Gastrocnemius medialis (tissue), 4 donors: ENCODE results near the gene ARMS2. TPM values are rescaled to one million over a fixed set of nuclear protein-coding genes. Genes with fewer than 3 reads are reported as not detected.

Experiments used
- ATAC-seq, 2 donors: fragments of 150-250 bp; one replicate each; pipeline ENCODE4 v1.9.1; 2016
- DNase-seq, 2 donors: peaks; one replicate each; pipeline ENCODE4 v3.0.0-alpha.2; 2019
- H3K27ac ChIP-seq, 4 donors: fragments of 200-600 bp; sonication (generic); 1 replicate in 1 of 4; 2 replicates in 3 of 4; pipeline ENCODE4 v1.5.1; 2016 to 2018; ENCODE audit warnings: mild to moderate bottlenecking in 2 of 4, moderate library complexity in 1 of 4
- H3K27me3 ChIP-seq, 3 donors: fragments of 200-600 bp; sonication (generic) in 2 of 3; 1 replicate in 1 of 3; 2 replicates in 2 of 3; pipeline versions ENCODE4 v1.5.1 to v1.6.0; 2016 to 2019; ENCODE audit warnings: mild to moderate bottlenecking in 1 of 3, moderate library complexity in 1 of 3
- H3K36me3 ChIP-seq, 2 donors: fragments of 200-600 bp; sonication (generic) in 1 of 2; one replicate each; pipeline ENCODE4 v1.5.1; 2017 to 2018
- H3K4me1 ChIP-seq, 2 donors: fragments of 200-600 bp; sonication (generic) in 1 of 2; one replicate each; pipeline ENCODE4 v1.5.1; 2016 to 2017; ENCODE audit warnings: mild to moderate bottlenecking in 2 of 2
- H3K4me3 ChIP-seq, 4 donors: fragments of 200-600 bp; sonication (generic) in 3 of 4; 1 replicate in 1 of 4; 2 replicates in 3 of 4; pipeline ENCODE4 v1.5.1; 2016 to 2019; ENCODE audit warnings: mild to moderate bottlenecking in 2 of 4
- H3K9me3 ChIP-seq, 3 donors: fragments of 200-600 bp; sonication (generic) in 2 of 3; 1 replicate in 1 of 3; 2 replicates in 2 of 3; pipeline ENCODE4 v1.5.1; 2016 to 2019
- POLR2A ChIP-seq, 2 donors: fragments of 450-650 bp; IDR thresholded peaks; one replicate each; pipeline ENCODE4 v1.6.1; 2017; ENCODE audit warnings: antibody characterized with exemption in 2 of 2, mild to moderate bottlenecking in 2 of 2, moderate library complexity in 2 of 2
- in situ Hi-C, 4 donors: fragments of 200-750 bp; cut with MboI; loops; one replicate each; pipeline versions ENCODE4 v1.15.0 to v1.8.0; 2017; ENCODE audit warnings: low sequenced_read_pairs in 4 of 4
- intact Hi-C: fragments of 100-400 bp; cut with DNase I; formaldehyde crosslinking; loops from one replicate; pipeline ENCODE4 v1.15.1; 2023; ENCODE audit warnings: low total_unique reads
- total RNA-seq, 4 donors: library from RNA; depleted of rRNA; stranded (reverse); fragments of >200 nt; gene quantifications; one replicate each; pipeline versions ENCODE4 v1.1.0 to v1.2.3, GENCODE V29; 2016
- TF ChIP-seq, protein P1 (sequence below), 5 experiments: fragments of 450-650 bp in 3 of 5; fragments of 200-600 bp in 2 of 5; sonication (generic) in 2 of 5; IDR thresholded peaks in 4 of 5; conservative IDR thresholded peaks in 1 of 5; 1 replicate in 4 of 5; 2 replicates in 1 of 5; pipeline ENCODE4 v1.5.1; 2016 to 2019; ENCODE audit warnings: antibody characterized with exemption in 5 of 5, mild to moderate bottlenecking in 3 of 5, moderate library complexity in 3 of 5

The ARMS2 gene
- total RNA-seq, 4 donors from 2014 or later, result not detected

DNA sequence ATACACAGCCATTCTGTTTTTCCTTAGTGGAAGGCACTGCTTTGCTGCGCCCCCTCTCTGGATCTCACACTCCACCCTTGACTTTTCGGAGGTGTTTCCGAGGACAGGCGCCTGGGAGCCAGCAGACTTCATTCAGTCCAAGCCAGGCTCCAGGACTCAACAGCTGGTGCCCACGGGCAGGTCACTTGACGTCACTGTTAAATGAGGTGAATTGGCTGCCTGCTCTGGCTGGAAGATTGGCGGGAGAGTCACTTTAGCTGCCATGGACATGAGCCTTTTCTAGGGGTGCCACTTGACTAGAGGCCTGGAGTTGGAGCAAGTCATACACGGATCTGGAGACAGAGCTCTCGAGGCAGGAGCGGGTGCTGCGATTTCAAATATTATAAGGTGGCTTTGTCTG is 10.1 kb downstream of the ARMS2 start:
- DNase-seq (no peak), ATAC-seq (no peak)
- H3K4me1 ChIP-seq, result peaks cover 31 to 37% of the 10 kb centered on the region in 2 donors
- no peak overlapping the region for H3K4me3 ChIP-seq
- in situ Hi-C loops, result no loop called here
- H3K27me3 ChIP-seq, result no peaks in the 10 kb centered on the region
- no peaks in the 10 kb centered on the region for H3K9me3 ChIP-seq
- intact Hi-C loops, result loop anchor here (5.0 to 10.0 kb wide), 2 partner anchors 87 to 100 kb away; partner anchors contain the start of gene DMBT1
- no peak for TF ChIP-seq POLR2A (IDR thresholded peaks at IDR 0.05)
- TF ChIP-seq, protein P1, sequence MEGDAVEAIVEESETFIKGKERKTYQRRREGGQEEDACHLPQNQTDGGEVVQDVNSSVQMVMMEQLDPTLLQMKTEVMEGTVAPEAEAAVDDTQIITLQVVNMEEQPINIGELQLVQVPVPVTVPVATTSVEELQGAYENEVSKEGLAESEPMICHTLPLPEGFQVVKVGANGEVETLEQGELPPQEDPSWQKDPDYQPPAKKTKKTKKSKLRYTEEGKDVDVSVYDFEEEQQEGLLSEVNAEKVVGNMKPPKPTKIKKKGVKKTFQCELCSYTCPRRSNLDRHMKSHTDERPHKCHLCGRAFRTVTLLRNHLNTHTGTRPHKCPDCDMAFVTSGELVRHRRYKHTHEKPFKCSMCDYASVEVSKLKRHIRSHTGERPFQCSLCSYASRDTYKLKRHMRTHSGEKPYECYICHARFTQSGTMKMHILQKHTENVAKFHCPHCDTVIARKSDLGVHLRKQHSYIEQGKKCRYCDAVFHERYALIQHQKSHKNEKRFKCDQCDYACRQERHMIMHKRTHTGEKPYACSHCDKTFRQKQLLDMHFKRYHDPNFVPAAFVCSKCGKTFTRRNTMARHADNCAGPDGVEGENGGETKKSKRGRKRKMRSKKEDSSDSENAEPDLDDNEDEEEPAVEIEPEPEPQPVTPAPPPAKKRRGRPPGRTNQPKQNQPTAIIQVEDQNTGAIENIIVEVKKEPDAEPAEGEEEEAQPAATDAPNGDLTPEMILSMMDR (IDR thresholded peaks at IDR 0.05 in 4 of 5, conservative IDR thresholded peaks at IDR 0.05 in 1 of 5), result no peak
- H3K27ac ChIP-seq, result no peak overlapping the region
- no peaks in the 10 kb centered on the region for H3K36me3 ChIP-seq

DNA sequence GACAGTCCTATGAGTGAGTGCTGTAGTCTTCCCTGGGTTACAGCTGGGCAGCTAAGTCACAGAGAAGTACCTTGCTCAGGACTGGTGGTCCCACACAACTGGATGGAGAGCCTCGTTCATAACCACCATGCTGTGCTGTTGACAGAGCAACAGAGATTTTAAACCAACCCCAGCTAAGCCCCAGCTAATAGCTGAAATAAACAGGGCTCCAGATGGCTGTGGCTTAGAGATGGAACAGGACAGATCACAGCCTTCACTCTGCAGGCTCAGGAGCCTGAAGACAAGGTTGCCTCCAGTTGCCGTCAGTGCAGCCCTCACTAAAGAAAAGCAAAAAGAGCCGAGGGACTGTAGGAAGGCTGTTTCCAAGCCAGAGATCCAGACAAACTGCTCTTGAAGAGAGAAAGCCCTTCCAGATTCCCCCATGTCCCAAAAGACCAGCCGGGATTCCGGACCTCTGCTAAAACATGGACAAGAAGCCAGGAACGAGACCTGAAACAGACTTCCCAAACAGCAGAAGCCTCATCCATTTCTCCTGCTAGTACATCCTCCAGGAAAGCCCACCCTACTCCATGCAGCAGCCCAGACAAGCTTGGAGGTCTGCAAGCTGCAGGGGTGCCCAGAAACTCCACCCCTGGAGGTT is 11.1 kb downstream of the ARMS2 start:
- Histone ChIP-seq H3K27me3 (no peaks in the 10 kb centered on the region), H3K9me3 (no peaks in the 10 kb centered on the region), H3K27ac (no peak overlapping the region), H3K4me1 (peaks cover 32 to 39% of the 10 kb centered on the region in 2 donors), H3K4me3 (no peak overlapping the region), H3K36me3 (no peaks in the 10 kb centered on the region)
- DNase-seq (no peak), ATAC-seq (no peak)
- intact Hi-C loops, result loop anchor here (10.0 kb wide), 1 partner anchor 99 kb away; the partner anchor contains the start of gene DMBT1
- in situ Hi-C loops, result no loop called here
- no peak for TF ChIP-seq POLR2A (IDR thresholded peaks at IDR 0.05)
- TF ChIP-seq, protein P1 (IDR thresholded peaks at IDR 0.05 in 4 of 5, conservative IDR thresholded peaks at IDR 0.05 in 1 of 5), result no peak

DNA sequence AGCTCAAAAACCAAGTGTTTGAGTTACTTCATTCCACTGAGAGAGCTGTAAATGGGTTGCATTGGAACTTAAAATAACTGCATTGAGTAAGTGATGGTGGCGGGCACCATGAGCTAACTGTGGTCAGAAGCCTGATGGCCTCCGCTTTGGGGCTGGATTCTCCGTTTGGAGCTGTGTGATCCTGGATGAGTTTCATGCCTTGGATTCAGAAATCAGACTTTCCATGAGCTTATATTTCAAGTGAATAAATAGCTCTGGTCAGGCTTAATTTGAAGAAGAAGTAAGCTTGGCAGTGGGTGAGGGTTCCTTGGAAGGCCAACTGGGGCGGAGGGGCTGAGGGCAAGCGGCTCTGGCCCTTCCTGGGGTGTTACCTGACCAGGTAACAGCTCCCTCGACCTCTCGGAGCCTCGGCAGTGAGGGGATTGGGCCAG is 12.5 kb downstream of the ARMS2 start:
- in situ Hi-C loops, result no loop called here
- DNase-seq, result no peak
- H3K9me3 ChIP-seq, result no peaks in the 10 kb centered on the region
- TF ChIP-seq, protein P1 (IDR thresholded peaks at IDR 0.05 in 4 of 5, conservative IDR thresholded peaks at IDR 0.05 in 1 of 5), result no peak
- no peak for TF ChIP-seq POLR2A (IDR thresholded peaks at IDR 0.05)
- H3K36me3 ChIP-seq, result no peaks in the 10 kb centered on the region
- ATAC-seq, result no peak
- H3K27ac ChIP-seq, result no peak overlapping the region
- no peaks in the 10 kb centered on the region for H3K27me3 ChIP-seq
- intact Hi-C loops, result loop anchor here (10.0 kb wide), 1 partner anchor 98 kb away; the partner anchor contains the start of gene DMBT1
- no peak overlapping the region for H3K4me3 ChIP-seq
- H3K4me1 ChIP-seq, result peaks cover 32 to 34% of the 10 kb centered on the region in 2 donors

DNA sequence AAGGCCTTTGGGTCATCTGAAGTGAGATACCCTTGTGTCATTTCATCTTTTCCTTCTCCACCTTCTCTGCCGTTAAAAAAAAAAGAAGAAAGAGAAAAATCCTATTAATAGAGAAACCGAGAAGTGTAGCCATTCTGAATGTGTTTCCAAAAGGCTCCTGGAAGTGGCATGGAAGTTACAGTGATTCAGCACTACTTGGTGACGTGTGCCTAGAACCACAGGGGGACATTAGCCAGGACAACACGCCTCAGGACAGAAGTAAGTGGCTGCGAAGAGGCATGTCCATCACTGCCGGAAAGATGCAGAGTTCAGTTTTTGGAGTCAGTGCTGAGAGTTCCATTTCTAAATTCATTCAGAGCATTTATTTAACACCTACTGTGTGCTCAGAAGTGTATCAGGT is 13.2 kb downstream of the ARMS2 start:
- Histone ChIP-seq H3K27me3 (no peaks in the 10 kb centered on the region), H3K36me3 (no peaks in the 10 kb centered on the region), H3K27ac (no peak overlapping the region), H3K4me1 (peaks cover 32 to 34% of the 10 kb centered on the region in 2 donors), H3K9me3 (no peaks in the 10 kb centered on the region), H3K4me3 (no peak overlapping the region)
- TF ChIP-seq, protein P1 (IDR thresholded peaks at IDR 0.05 in 4 of 5, conservative IDR thresholded peaks at IDR 0.05 in 1 of 5), result no peak
- no peak for TF ChIP-seq POLR2A (IDR thresholded peaks at IDR 0.05)
- in situ Hi-C loops, result no loop called here
- intact Hi-C loops, result loop anchor here (10.0 kb wide), 1 partner anchor 97 kb away; the partner anchor contains the start of gene DMBT1
- ATAC-seq, result no peak
- no peak for DNase-seq
